Psoas muscle (tissue), 8 donors: ENCODE measurements around the gene FASTKD3. TPM values are rescaled to one million over a fixed set of nuclear protein-coding genes. Genes with fewer than 3 reads are reported as not detected.

ENCODE experiments used
- ATAC-seq, 4 donors: fragments of 200-7000 bp; cut with Tn5 transposase; one replicate each; pipeline ENCODE4 v1.9.1; 2020; ENCODE audit warnings: moderate library complexity in 3 of 4, mild to moderate bottlenecking in 2 of 4
- DNase-seq, 2 donors: peaks; one replicate each; pipeline ENCODE4 v3.0.0-alpha.2; 2020
- H3K27ac ChIP-seq: fragments of 200-600 bp; one replicate; pipeline ENCODE4 v1.8.0; 2022
- H3K27me3 ChIP-seq, 3 donors: fragments of 200-600 bp in 1 of 3; one replicate each; pipeline versions ENCODE4 v1.6.1 to v1.8.0; 2013 to 2022; ENCODE audit warnings: low read length in 2 of 3, mild to moderate bottlenecking in 2 of 3, moderate library complexity in 1 of 3; ENCODE audit not compliant: insufficient read depth in 3 of 3
- H3K36me3 ChIP-seq, 2 donors: fragments of 200-600 bp in 1 of 2; one replicate each; pipeline versions ENCODE4 v1.6.1 to v1.8.0; 2013 to 2022; ENCODE audit warnings: low read depth in 1 of 2, mild to moderate bottlenecking in 1 of 2, moderate library complexity in 1 of 2; ENCODE audit not compliant: insufficient read depth in 1 of 2
- H3K4me1 ChIP-seq: fragments of 200-600 bp; one replicate; pipeline ENCODE4 v1.8.0; 2022
- H3K4me3 ChIP-seq: fragments of 200-600 bp; one replicate; pipeline ENCODE4 v1.8.0; 2022; ENCODE audit warnings: mild to moderate bottlenecking
- H3K9me3 ChIP-seq: fragments of 200-600 bp; one replicate; pipeline ENCODE4 v1.8.0; 2022
- CTCF ChIP-seq: fragments of 200-600 bp; IDR thresholded peaks from one replicate; pipeline ENCODE4 v1.8.0; 2022; ENCODE audit warnings: antibody characterized with exemption
- WGBS, 3 donors: extraction: QIAGEN DNeasy Blood & Tissue Kit; methylation state at CpG; one replicate each; pipeline versions ENCODE4 v1.1.6 to v1.1.7; 2013; 5-methylcytosine and 5-hydroxymethylcytosine counted together
- intact Hi-C, 2 donors: fragments of 100-400 bp; cut with DNase I; formaldehyde crosslinking; loops; one replicate each; pipeline versions ENCODE4 v1.11.0 to v1.14.2; 2022
- polyA plus RNA-seq, 3 donors: library from polyadenylated mRNA; stranded (reverse); fragments of 200-250 nt; gene quantifications; one replicate each; pipeline ENCODE4 v1.2.3, GENCODE V29; 2013
- total RNA-seq, 4 donors: library from RNA; stranded (reverse); fragmentation: NEBNext Ultra II Directional in 2 of 4; extraction: Animal tissue kit (Norgen Biotek cat#: 25700) in 2 of 4; gene quantifications; one replicate each; pipeline versions ENCODE4 v1.2.1 to v1.2.4, GENCODE V29; 2021 to 2023
- donor health status: healthy with polysubstance abuse.
- donor health status: DM: no; HTN: no; CAD: no; lungs with moderate emphysema.
- donor health status: Bipolar disorder and iron deficiency.
- donor health status: healthy.
- donor health status: DM: yes; HTN: yes; CAD: no.
- donor health status: DM: no; HTN: no; CAD: no.
- donor health status: DM: no; HTN: no; CAD: no.
- donor health status: DM: yes; HTN: yes; CAD: no.

FASTKD3 gene
- total and polyA plus RNA-seq, 7 donors: 5.1 to 15.2 (median 6.4) TPM

DNA sequence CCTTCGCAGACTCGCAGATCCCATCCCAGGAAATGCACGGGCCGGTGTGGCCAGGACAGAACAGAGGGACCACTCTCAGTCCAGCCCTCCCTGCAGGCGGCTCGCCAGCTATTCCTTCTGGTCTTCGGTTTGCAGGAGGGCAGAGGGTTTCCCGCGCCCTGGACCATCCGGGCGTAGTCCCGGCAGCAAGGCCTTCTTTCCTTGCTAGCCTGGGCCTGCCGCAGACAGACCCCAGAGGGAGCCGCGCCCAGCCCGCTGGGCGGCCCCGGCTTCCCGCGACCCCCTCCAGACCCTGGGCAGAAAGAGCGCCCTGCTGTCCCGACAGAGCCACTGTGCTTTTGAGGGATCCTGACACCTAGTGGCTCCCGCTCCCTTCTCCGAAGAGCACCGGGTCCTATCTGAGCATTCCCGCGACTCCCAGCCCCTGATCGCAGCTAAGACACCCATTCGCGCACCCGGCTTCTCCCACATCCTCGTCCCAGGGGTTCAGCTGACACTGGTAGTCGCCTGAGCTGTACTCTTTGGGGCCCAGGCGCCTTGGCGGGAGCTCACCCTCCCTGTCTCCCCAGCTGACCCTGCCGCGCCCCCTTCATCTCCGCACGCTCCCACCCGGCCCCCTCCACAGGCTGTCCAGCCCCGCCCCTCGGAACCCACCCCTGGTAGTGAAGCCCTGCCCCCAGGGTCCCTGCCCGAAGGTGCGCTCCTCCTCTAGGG lies 19.0 kb downstream of the FASTKD3 start:
- Histone ChIP-seq H3K36me3 (no peaks in the 10 kb centered on the region), H3K4me1 (peaks cover 6% of the 10 kb centered on the region), H3K27ac (no peak overlapping the region), H3K27me3 (peaks cover 0 to 29% (median 8%) of the 10 kb centered on the region in 3 donors), H3K9me3 (no peaks in the 10 kb centered on the region), H3K4me3 (peak overlapping the region; percentile 70)
- 3 to 5% (median 5%) methylated on average over 36 to 44 of the region's 44 CpGs for WGBS, 3 donors
- intact Hi-C loops: no loop called here
- TF ChIP-seq CTCF: no peak
- DNase-seq (no peak), ATAC-seq (peak; percentile 49 to 75 (median 66))

GRCh38 chr5:7848296-7848695 lies 20.5 kb downstream of the FASTKD3 start:
- WGBS, 3 donors: 27 to 50% (median 39%) methylated on average over 2 of the region's 2 CpGs

DNA sequence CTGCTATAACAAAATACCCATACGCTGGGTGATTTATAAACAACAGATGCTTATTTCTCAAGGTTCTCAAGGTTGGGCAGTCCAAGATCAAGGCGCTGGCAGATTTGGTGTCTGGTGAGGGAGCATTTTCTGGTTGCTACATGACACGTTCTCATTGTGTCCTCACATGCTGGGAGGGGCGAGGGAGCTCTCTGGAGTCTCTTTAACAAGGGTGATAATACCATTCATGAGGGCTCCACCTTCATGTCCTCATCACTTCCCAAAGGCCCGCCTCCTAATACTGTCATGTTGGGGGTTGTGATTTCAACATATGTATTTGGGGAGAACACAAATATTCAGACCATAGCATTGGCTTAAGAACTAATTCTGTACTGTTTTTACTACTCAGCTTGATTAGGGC lies 22.5 kb downstream of the FASTKD3 start:
- TF ChIP-seq CTCF: no peak
- 82 to 90% (median 84%) methylated on average over 5 of the region's 5 CpGs for WGBS, 3 donors
- no peaks in the 10 kb centered on the region for H3K36me3 ChIP-seq
- no peak overlapping the region for H3K4me3 ChIP-seq
- H3K4me1 ChIP-seq: peaks cover 6% of the 10 kb centered on the region
- H3K27me3 ChIP-seq: peaks cover 0 to 28% (median 9%) of the 10 kb centered on the region in 3 donors
- H3K27ac ChIP-seq: no peak overlapping the region
- DNase-seq (no peak), ATAC-seq (no peak)
- no peaks in the 10 kb centered on the region for H3K9me3 ChIP-seq
- intact Hi-C loops: no loop called here

More at GRCh38 chr5:7848296-7848695, 20.5 kb downstream of the FASTKD3 start:
- Histone ChIP-seq H3K9me3 (no peaks in the 10 kb centered on the region), H3K27ac (no peak overlapping the region), H3K4me1 (peaks cover 6% of the 10 kb centered on the region), H3K4me3 (no peak overlapping the region), H3K36me3 (no peaks in the 10 kb centered on the region), H3K27me3 (peaks cover 0 to 29% (median 9%) of the 10 kb centered on the region in 3 donors)
- no peak for DNase-seq
- ATAC-seq: no peak
- intact Hi-C loops: no loop called here
- TF ChIP-seq CTCF: no peak

DNA sequence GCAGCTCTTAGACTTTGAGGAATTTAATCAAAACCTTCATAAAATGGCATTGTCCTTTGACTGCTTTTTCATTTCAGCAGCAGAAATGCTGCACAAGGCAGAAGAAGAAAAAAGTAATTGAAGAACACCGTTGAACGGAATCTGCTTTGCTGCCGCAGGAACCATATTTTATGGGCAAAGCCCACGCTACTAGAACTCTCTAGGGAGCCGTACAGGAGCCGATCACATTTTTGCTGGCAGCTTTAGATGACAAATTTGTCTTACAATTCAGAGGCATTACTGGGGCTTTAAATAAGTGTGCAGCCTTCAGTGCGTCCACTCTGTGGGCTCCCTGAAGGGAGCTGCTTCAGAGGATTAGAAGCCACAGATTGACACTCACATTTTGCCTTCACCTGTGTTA lies 23.3 kb downstream of the FASTKD3 start:
- ATAC-seq: no peak
- H3K36me3 ChIP-seq: no peaks in the 10 kb centered on the region
- no peak for DNase-seq
- TF ChIP-seq CTCF: no peak
- peaks cover 6% of the 10 kb centered on the region for H3K4me1 ChIP-seq
- H3K27ac ChIP-seq: no peak overlapping the region
- WGBS, 3 donors: 34 to 43% (median 34%) methylated on average over 7 of the region's 7 CpGs
- no peaks in the 10 kb centered on the region for H3K9me3 ChIP-seq
- intact Hi-C loops: no loop called here
- H3K27me3 ChIP-seq: peaks cover 0 to 22% (median 9%) of the 10 kb centered on the region in 3 donors
- no peak overlapping the region for H3K4me3 ChIP-seq

- Histone ChIP-seq H3K4me3 (no peak overlapping the region), H3K27ac (no peak overlapping the region), H3K27me3 (peaks cover 0 to 19% (median 7%) of the 10 kb centered on the region in 3 donors), H3K4me1 (peaks cover 4% of the 10 kb centered on the region), H3K36me3 (no peaks in the 10 kb centered on the region), H3K9me3 (no peaks in the 10 kb centered on the region)
- intact Hi-C loops: no loop called here
- TF ChIP-seq CTCF: no peak
- no peak for DNase-seq
- ATAC-seq: no peak
Measured at GRCh38 chr5:7844901-7845300, 23.9 kb downstream of the FASTKD3 start.
